Fibroblast of lung (primary cell): Measurements from ENCODE around the gene PLCG2.

Experiments used
- CTCF ChIP-seq, 2 donors: IDR thresholded peaks in 1 of 2; conservative IDR thresholded peaks in 1 of 2; 1 replicate in 1 of 2; 2 replicates in 1 of 2; pipeline ENCODE4 v1.5.1; 2011 to 2012; ENCODE audit warnings: low read length in 2 of 2, control low read depth in 1 of 2, inconsistent platforms in 1 of 2, low read depth in 1 of 2, mild to moderate bottlenecking in 1 of 2
- EZH2 ChIP-seq: IDR thresholded peaks from 2 replicates; pipeline ENCODE4 v1.5.1; 2012; ENCODE audit warnings: low read length, control low read depth, mild to moderate bottlenecking; ENCODE audit errors: missing control alignments

- TF ChIP-seq EZH2 (no peak), CTCF (conservative IDR thresholded peaks at IDR 0.05 in 1 of 2, IDR thresholded peaks at IDR 0.05 in 1 of 2; ENCODE audit: low read depth in 1 of 2, low read length in 2 of 2) (no peak)
Measured at GRCh38 chr16:81920498-81920897, 141.4 kb downstream of the PLCG2 start.
